Esophagus squamous epithelium (tissue), 4 donors: ENCODE results near the gene ARHGEF40.

ENCODE experiments used
- CTCF ChIP-seq, 6 experiments: fragments of 450-650 bp in 4 of 6; fragments of 200-600 bp in 2 of 6; sonication (generic) in 2 of 6; IDR thresholded peaks; one replicate each; pipeline ENCODE4 v1.5.1; 2016 to 2019; ENCODE audit warnings: antibody characterized with exemption in 6 of 6, mild to moderate bottlenecking in 4 of 6, moderate library complexity in 4 of 6
- POLR2A ChIP-seq, 4 donors: fragments of 450-650 bp; IDR thresholded peaks; one replicate each; pipeline ENCODE4 v1.6.1; 2017; ENCODE audit warnings: antibody characterized with exemption in 4 of 4, mild to moderate bottlenecking in 4 of 4, moderate library complexity in 3 of 4

DNA sequence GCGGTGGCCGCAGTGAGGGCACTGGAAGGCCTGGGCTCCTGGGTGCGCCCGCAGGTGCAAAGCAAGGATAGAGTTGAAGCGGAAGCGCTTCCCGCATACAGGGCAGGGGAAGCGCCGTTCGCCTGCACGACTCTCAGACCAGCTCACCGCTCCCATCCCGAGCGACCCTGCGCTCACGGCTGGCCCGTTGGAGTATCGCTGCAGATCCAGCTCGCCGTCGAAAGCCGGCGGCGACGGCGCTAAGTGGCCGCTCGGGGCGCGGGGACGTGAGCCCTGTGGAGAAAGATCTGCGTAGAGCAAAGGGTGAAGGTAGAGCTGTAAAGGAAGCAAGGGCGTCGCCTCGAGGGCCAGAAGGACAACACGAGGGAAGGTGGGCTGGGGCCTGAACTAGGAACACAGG, 22.9 kb downstream of the ARHGEF40 start:
- TF ChIP-seq CTCF (IDR thresholded peaks at IDR 0.05) (no peak), POLR2A (IDR thresholded peaks at IDR 0.05) (no peak)
